Suppressor macrophage (primary cell): Measurements from ENCODE around the gene YIPF4.
"Not testable (repeated sequence)": the region's sequence is repeated elsewhere in the genome, so short reads cannot be mapped to it uniquely, and the experiment has no call there.

Source experiments
- DNase-seq, 4 experiments: peaks; one replicate each; pipeline ENCODE4 v3.0.0-alpha.2; 2020 to 2022
- total RNA-seq, 17 experiments: gene quantifications; one replicate each; lab custom pipeline; 2026; ENCODE audit warnings: mixed read lengths in 6 of 17, inconsistent platforms in 3 of 17; lab: John Stamatoyannopoulos, UW

YIPF4 gene
- total RNA-seq = 27.8 to 66.9 (median 46.2) reads per million in 17 experiments

- DNase-seq = peak; percentile 90 to 94 (median 93)
Observed at GRCh38 chr2:32277674-32278477, at the start of gene YIPF4. TSS of gene YIPF4 (plus strand) at chr2:32277904. CDS start at chr2:32278156, 252 bp downstream.

- DNase-seq = no peak
Observed at GRCh38 chr2:32228181-32228580, 49.5 kb upstream of the YIPF4 start.

GRCh38 chr2:32229635-32230034 is 48.1 kb upstream of the YIPF4 start:
- DNase-seq = no peak

DNA sequence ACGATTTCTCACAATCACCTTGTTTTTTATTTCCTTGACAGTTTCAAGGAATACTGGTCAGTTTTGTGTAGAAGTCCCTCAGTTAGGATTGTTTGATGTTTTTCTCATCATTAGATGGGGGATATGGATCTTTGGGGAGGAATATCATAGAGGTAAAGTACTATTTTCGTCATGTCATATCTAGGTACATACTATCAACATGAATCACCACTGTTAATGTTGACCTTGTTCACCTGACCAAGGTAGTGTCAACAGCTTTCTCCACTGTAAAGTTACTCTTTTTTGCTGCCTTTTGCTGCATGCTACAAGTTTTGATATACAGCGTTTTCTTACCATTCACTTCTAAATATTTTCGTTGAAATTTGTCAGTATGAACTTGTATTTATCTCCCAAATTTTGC is 45.7 kb upstream of the YIPF4 start:
- no peak for DNase-seq

- no peak for DNase-seq
Observed at GRCh38 chr2:32235315-32235714, 42.4 kb upstream of the YIPF4 start.

GRCh38 chr2:32237488-32237887 is 40.2 kb upstream of the YIPF4 start:
- no peak for DNase-seq

DNA sequence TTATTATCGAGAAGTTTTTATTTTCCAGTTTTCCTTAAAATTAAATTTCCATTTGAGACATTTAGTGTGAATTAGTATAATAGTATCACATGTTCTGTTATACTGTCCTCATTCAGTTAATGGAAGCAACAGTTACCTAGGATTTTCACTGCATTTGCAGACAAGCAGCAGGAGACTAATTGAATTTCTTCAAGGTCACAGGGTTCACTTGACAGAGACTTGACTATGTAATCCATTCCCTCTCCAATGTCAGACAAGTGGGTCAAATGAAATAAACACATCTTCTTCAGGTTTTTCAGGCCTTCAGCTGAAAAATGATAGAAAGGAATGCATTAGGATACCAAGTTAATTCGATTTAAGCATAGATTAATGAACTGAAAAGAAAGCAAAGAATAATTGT is 39.7 kb upstream of the YIPF4 start:
- no peak for DNase-seq

DNA sequence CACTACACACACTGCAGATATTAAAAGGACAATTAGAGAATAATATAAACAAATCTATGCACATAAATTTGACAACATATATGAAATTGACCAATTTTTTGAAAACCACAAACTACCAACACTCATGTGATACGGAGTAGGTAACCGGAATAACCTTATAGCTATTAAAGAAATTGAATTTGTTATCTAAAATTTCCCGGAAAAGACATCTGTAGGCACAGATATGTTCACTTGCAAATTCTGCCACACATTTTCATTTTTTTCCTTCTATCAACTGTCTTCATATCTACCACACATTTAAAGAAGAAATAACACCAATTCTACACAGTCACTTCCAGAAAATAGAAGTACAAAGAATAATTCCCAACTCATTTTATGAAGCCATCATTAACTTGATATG is 35.4 kb upstream of the YIPF4 start:
- no peak for DNase-seq

GRCh38 chr2:32246911-32247310 is 30.8 kb upstream of the YIPF4 start:
- DNase-seq = no peak

DNA sequence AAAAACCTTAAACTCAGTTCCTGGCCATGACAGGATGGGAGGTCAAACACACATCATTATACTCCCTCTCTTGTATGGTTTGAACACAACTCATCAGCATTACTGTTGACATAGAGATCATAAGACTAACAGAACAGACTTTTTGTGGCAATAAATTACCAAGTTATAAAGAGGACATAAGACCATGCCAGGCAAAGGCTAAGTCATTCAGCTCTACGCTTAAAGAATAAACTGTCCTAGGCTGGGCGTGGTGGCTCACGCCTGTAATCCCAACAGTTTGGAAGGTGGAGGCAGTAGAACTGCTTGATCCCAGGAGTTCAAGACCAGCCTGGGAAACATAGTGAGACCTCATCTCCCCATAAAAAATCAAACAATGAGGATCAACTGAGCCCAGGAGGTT is 29.4 kb upstream of the YIPF4 start:
- no peak for DNase-seq

DNA sequence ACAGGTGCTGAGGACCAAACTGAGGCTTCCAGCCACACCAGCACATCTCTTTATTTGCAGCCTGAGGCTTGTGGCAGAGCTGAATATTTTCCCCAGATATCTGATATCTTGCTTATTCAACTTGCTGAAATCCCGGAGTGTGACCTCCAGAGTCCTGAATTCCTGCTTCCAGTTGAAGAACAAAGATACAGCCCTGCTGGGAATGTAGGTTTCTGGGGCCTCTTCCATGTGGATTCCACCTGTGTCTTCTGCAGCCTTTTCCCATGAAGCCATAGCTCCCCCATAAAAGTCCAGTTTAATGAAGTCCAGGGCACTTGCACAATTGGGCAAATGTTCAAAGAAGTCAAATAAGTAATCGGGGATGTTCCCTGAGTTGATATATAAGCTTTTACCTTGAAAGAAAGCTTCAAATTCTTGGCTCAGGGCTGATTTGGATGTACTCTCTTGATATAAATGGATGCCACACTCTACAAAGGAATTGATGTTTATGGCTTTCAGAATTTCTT is 27.9 kb upstream of the YIPF4 start:
- DNase-seq = no peak

GRCh38 chr2:32250290-32250689 is 27.4 kb upstream of the YIPF4 start:
- no peak for DNase-seq

DNA sequence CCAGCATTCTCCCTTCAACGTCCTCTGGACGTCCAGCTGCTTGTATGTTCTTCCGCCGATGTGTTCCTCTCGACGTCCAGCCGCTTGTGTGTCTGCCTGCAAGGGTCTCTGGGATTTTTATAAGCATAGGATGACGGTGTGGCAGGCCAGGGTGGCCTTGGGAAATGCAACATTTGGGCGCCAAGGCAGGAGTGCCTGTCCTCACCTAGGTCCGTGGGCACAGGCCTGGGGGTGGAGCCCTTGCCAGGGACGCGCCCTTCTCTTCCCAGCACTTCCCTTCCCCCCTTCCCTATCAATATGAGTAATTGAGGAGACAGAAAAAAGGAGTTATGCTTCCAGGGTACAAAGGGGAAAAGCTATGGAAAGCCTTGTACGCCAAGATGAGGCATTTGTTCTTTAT is 19.5 kb upstream of the YIPF4 start:
- no peak for DNase-seq

GRCh38 chr2:32260376-32260775 is 17.3 kb upstream of the YIPF4 start:
- no peak for DNase-seq

DNA sequence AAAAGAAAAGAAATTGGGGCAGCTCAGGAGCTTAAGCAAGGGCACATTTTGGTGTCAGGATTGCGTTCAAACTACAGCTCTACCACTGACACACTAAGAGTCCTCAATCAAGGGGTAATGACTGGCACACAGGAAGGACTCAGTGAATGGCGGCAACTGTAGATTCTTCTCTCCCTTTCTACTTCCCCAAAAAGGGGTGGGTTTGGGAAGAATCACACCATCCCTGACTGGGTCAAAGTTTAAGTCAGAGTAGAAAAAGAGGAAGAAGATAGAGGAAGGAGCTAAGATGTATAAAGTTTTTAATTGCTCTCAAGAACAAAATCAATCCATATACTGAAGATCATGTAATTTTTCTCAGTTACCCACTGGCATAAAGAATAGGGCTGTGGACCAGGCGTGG is 15.6 kb upstream of the YIPF4 start:
- DNase-seq = peak; percentile 76 to 92 (median 83)

GRCh38 chr2:32264422-32265105 is 13.1 kb upstream of the YIPF4 start, which contains the start of gene NLRC4:
TSS of gene NLRC4 (minus strand) at chr2:32264886. CDS start at chr2:32256775, 8,111 bp downstream.
- peak; percentile 75 to 95 (median 88) for DNase-seq

- DNase-seq = no peak
Observed at GRCh38 chr2:32271063-32271462, 6.6 kb upstream of the YIPF4 start.

DNA sequence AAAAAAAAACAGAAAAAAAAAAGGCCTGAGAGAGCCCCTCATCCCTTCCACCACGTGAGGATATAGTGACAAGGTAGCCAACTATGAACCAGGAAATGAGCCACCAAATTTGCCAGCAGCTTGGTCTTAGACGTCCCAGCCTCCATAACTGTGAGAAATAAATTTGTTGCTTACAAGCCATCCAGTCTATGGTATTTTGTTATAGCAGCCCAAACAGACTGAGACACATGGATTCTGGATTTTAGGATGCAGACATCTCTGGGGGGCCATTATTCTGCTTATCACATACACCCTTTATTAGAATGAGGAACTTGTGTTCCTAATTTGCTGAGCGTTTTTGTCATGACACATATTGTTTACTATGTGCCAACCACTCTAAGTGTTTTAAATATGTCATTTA is 5.4 kb upstream of the YIPF4 start:
- peak in 2 of 4 experiments; percentile 29 to 30 for DNase-seq

- no peak for DNase-seq
Observed at GRCh38 chr2:32274289-32274688, 3.4 kb upstream of the YIPF4 start.

GRCh38 chr2:32275790-32276189 is 1.9 kb upstream of the YIPF4 start:
- DNase-seq = not testable (repeated sequence)

DNA sequence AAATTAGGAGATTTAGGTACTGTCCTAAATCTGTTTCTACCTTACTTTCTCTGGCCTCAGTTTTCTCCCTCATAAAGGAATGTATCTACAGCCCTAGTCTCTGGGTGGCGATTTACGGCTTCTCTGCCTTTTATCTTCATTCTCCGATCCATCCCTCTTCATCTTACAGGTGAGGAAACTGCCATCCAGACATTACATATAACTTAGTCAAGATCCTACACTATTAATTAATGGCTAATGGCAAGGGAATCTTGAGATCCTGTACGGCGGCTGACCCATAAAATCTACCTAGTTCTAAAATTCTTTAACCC is 386 bp upstream of the YIPF4 start:
- DNase-seq = no peak

DNA sequence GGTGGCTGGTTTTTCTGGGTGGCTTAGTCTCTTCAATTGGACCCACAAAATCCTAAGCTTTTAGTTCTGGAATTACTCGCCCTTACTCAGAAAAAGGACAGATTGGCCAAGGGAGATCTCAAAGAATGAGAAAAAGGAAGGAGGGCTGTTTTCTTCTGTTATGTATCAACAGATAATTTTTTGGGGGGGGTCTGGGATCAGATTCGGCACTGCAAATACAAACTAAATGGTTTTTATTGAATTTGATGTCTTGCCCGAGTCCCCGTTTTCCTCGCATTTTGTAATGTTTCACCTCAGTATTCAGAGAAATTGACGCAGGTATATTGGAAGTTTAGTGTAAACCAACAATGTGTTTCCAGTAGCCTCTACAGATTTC is 762 bp downstream of the YIPF4 start:
- no peak for DNase-seq

DNA sequence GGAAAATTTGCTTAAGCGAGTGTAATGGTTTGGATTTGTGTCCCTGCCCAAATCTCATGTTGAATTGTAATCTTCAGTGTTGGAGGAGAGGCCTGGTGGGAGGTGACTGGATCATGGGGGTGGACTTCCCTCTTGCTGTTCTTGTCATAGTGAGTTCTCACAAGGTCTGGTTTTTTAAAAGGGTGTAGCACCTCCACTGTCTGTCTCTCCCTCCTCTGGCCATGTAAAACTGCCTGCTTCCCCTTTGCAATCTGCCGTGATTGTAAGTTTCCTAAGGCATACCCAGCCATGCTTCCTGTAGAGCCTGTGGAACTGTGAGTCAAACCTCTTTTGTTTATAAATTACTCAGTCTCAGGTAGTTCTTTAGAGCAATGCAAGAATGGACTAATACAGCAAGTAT is 6.6 kb downstream of the YIPF4 start:
- peak; percentile 60 to 77 (median 70) for DNase-seq
